ENCODE results near the gene SNCB. TPM values are rescaled to one million over a fixed set of nuclear protein-coding genes. Genes with fewer than 3 reads are reported as not detected.

SNCB gene
- total RNA-seq, 1 experiment from 2014 or later, result 6.8 TPM

DNA sequence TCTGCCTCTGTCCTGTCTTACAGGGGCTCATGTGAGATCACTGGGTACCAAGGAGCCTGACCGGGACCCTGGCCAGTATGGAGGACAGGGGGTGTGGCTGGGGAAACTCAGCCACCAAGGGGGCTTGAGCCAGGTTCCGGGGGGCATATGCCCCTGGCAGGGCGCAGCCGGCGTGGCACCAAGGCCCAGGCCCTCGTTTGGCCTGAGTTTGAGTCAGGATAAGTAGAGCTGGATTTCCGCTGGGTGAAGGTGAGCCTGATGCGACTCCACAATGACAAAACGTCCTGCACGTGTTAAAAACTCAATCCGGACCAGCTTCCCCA is 16.3 kb upstream of the SNCB start:
- Mint-ChIP-seq H3K27me3 (ENCODE audit: low read depth) (no peaks in the 10 kb centered on the region), H3K4me1 (peaks cover 42% of the 10 kb centered on the region), H3K9me3 (no peaks in the 10 kb centered on the region), H3K4me3 (peak overlapping the region; percentile 63), H3K36me3 (no peaks in the 10 kb centered on the region), H3K27ac (peak overlapping the region; percentile 90; the same call in 1 of the 2 replicates)
- TF ChIP-seq CBFB (CRISPR knock-in tag; IDR thresholded peaks at IDR 0.05; ENCODE audit: low read depth), result no peak
- no peak for TF ChIP-seq TEAD1 (CRISPR knock-in tag; IDR thresholded peaks at IDR 0.05)
- no peak for TF ChIP-seq MXD4 (CRISPR knock-in tag; IDR thresholded peaks at IDR 0.05; ENCODE audit: borderline replicate concordance)
- TF ChIP-seq, protein P1, sequence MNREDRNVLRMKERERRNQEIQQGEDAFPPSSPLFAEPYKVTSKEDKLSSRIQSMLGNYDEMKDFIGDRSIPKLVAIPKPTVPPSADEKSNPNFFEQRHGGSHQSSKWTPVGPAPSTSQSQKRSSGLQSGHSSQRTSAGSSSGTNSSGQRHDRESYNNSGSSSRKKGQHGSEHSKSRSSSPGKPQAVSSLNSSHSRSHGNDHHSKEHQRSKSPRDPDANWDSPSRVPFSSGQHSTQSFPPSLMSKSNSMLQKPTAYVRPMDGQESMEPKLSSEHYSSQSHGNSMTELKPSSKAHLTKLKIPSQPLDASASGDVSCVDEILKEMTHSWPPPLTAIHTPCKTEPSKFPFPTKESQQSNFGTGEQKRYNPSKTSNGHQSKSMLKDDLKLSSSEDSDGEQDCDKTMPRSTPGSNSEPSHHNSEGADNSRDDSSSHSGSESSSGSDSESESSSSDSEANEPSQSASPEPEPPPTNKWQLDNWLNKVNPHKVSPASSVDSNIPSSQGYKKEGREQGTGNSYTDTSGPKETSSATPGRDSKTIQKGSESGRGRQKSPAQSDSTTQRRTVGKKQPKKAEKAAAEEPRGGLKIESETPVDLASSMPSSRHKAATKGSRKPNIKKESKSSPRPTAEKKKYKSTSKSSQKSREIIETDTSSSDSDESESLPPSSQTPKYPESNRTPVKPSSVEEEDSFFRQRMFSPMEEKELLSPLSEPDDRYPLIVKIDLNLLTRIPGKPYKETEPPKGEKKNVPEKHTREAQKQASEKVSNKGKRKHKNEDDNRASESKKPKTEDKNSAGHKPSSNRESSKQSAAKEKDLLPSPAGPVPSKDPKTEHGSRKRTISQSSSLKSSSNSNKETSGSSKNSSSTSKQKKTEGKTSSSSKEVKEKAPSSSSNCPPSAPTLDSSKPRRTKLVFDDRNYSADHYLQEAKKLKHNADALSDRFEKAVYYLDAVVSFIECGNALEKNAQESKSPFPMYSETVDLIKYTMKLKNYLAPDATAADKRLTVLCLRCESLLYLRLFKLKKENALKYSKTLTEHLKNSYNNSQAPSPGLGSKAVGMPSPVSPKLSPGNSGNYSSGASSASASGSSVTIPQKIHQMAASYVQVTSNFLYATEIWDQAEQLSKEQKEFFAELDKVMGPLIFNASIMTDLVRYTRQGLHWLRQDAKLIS (CRISPR knock-in tag; IDR thresholded peaks at IDR 0.05; ENCODE audit: borderline replicate concordance), result no peak
- TF ChIP-seq FOXP1 (CRISPR knock-in tag; IDR thresholded peaks at IDR 0.05; ENCODE audit: borderline replicate concordance), result no peak
- TF ChIP-seq TCF7 (CRISPR knock-in tag; IDR thresholded peaks at IDR 0.05; ENCODE audit: low read depth), result no peak
- no peak for TF ChIP-seq FOXK1 (CRISPR knock-in tag; IDR thresholded peaks at IDR 0.05)
- TF ChIP-seq, protein P2, sequence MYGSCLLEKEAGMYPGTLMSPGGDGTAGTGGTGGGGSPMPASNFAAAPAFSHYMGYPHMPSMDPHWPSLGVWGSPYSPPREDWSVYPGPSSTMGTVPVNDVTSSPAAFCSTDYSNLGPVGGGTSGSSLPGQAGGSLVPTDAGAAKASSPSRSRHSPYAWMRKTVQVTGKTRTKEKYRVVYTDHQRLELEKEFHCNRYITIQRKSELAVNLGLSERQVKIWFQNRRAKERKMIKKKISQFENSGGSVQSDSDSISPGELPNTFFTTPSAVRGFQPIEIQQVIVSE (CRISPR knock-in tag; IDR thresholded peaks at IDR 0.05; ENCODE audit: borderline replicate concordance), result no peak
- no peak for TF ChIP-seq ZBTB21 (CRISPR knock-in tag; IDR thresholded peaks at IDR 0.05; ENCODE audit: borderline replicate concordance)
- TF ChIP-seq ZNF416 (CRISPR knock-in tag; IDR thresholded peaks at IDR 0.05), result no peak
- TF ChIP-seq, protein P3, sequence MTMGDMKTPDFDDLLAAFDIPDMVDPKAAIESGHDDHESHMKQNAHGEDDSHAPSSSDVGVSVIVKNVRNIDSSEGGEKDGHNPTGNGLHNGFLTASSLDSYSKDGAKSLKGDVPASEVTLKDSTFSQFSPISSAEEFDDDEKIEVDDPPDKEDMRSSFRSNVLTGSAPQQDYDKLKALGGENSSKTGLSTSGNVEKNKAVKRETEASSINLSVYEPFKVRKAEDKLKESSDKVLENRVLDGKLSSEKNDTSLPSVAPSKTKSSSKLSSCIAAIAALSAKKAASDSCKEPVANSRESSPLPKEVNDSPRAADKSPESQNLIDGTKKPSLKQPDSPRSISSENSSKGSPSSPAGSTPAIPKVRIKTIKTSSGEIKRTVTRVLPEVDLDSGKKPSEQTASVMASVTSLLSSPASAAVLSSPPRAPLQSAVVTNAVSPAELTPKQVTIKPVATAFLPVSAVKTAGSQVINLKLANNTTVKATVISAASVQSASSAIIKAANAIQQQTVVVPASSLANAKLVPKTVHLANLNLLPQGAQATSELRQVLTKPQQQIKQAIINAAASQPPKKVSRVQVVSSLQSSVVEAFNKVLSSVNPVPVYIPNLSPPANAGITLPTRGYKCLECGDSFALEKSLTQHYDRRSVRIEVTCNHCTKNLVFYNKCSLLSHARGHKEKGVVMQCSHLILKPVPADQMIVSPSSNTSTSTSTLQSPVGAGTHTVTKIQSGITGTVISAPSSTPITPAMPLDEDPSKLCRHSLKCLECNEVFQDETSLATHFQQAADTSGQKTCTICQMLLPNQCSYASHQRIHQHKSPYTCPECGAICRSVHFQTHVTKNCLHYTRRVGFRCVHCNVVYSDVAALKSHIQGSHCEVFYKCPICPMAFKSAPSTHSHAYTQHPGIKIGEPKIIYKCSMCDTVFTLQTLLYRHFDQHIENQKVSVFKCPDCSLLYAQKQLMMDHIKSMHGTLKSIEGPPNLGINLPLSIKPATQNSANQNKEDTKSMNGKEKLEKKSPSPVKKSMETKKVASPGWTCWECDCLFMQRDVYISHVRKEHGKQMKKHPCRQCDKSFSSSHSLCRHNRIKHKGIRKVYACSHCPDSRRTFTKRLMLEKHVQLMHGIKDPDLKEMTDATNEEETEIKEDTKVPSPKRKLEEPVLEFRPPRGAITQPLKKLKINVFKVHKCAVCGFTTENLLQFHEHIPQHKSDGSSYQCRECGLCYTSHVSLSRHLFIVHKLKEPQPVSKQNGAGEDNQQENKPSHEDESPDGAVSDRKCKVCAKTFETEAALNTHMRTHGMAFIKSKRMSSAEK (CRISPR knock-in tag; IDR thresholded peaks at IDR 0.05; ENCODE audit: borderline replicate concordance), result no peak
- no peak for TF ChIP-seq ESRRA (CRISPR knock-in tag; IDR thresholded peaks at IDR 0.05; ENCODE audit: borderline replicate concordance)
- no peak for ATAC-seq
- no peak for DNase-seq (ENCODE audit: low spot score)
- ChIA-PET POLR2A (interaction anchor here (1.0 to 1.1 kb wide), 3 partner anchors 12 to 16 kb away, joined by 3 to 5 read pairs (median 3); no protein-coding TSS in a partner anchor), CTCF (interaction anchor here (0.8 to 6.8 kb wide), 15 partner anchors 13 to 663 kb away, joined by 3 to 112 read pairs (median 4); partner anchors contain the start of genes EIF4E1B, FGFR4, RNF44 and SNCB)

DNA sequence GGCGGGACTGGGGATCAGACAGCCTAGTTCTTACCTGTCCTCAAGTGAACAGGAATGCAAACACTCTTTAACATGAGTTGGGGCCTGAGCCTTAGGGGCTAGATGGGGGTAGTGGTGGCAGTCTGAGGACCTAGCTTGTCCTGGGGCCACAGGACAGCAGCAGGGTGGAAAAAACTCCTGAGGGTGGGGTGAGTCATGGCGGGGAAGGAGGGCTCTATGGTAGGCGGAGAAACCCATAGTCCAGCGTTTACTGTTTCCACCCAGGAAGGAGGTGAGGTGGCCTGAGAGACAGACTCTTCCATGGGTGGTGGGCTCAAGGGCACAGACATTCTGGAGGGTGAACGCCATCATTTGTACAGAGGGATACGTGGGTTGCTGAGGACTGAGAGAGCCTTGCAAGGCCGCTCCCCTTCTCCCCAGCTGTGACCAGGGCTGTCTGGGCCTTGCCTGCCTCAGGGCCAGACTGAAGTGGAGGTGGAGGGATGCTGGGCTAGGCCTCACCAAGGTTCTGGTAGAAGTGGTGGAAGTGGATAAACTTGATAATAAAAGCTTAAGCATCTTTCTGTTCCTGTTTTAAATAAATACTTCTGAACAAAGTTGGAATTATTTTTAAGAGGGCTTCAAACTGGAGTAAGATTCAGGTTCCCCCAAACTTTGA is 15.8 kb upstream of the SNCB start:
- TF ChIP-seq CREM (CRISPR knock-in tag; IDR thresholded peaks at IDR 0.05) (no peak), EMX1 (CRISPR knock-in tag; IDR thresholded peaks at IDR 0.05) (no peak), NR3C1 (CRISPR knock-in tag; conservative IDR thresholded peaks at IDR 0.05; ENCODE audit: low read depth) (0 out of 2 replicates have a peak, but pooled peaks have one; percentile 19), CREB1 (CRISPR knock-in tag; IDR thresholded peaks at IDR 0.05) (no peak), ZNF317 (CRISPR knock-in tag; IDR thresholded peaks at IDR 0.05; ENCODE audit: borderline replicate concordance, low read depth) (no peak)
- TF ChIP-seq, protein P4, sequence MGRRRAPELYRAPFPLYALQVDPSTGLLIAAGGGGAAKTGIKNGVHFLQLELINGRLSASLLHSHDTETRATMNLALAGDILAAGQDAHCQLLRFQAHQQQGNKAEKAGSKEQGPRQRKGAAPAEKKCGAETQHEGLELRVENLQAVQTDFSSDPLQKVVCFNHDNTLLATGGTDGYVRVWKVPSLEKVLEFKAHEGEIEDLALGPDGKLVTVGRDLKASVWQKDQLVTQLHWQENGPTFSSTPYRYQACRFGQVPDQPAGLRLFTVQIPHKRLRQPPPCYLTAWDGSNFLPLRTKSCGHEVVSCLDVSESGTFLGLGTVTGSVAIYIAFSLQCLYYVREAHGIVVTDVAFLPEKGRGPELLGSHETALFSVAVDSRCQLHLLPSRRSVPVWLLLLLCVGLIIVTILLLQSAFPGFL (CRISPR knock-in tag; IDR thresholded peaks at IDR 0.05; ENCODE audit: borderline replicate concordance), result no peak
- TF ChIP-seq, protein P5, sequence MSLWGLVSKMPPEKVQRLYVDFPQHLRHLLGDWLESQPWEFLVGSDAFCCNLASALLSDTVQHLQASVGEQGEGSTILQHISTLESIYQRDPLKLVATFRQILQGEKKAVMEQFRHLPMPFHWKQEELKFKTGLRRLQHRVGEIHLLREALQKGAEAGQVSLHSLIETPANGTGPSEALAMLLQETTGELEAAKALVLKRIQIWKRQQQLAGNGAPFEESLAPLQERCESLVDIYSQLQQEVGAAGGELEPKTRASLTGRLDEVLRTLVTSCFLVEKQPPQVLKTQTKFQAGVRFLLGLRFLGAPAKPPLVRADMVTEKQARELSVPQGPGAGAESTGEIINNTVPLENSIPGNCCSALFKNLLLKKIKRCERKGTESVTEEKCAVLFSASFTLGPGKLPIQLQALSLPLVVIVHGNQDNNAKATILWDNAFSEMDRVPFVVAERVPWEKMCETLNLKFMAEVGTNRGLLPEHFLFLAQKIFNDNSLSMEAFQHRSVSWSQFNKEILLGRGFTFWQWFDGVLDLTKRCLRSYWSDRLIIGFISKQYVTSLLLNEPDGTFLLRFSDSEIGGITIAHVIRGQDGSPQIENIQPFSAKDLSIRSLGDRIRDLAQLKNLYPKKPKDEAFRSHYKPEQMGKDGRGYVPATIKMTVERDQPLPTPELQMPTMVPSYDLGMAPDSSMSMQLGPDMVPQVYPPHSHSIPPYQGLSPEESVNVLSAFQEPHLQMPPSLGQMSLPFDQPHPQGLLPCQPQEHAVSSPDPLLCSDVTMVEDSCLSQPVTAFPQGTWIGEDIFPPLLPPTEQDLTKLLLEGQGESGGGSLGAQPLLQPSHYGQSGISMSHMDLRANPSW (CRISPR knock-in tag; conservative IDR thresholded peaks at IDR 0.05; ENCODE audit: low read depth), result no peak
- Mint-ChIP-seq H3K4me3 (peak overlapping the region; percentile 63; the same call in 1 of the 2 replicates), H3K27me3 (ENCODE audit: low read depth) (no peaks in the 10 kb centered on the region), H3K36me3 (no peaks in the 10 kb centered on the region), H3K27ac (peak overlapping the region; percentile 45; the same call in 1 of the 2 replicates), H3K4me1 (peaks cover 42% of the 10 kb centered on the region), H3K9me3 (no peaks in the 10 kb centered on the region)
- DNase-seq (ENCODE audit: low spot score) (no peak), ATAC-seq (no peak)
- ChIA-PET CTCF (interaction anchor here (0.8 to 6.8 kb wide), 4 partner anchors 13 to 242 kb away, joined by 3 to 112 read pairs (median 4); no protein-coding TSS in a partner anchor), POLR2A (no interaction called here)
